ENCODE measurements around the gene NIT1. TPM values are rescaled to one million over a fixed set of nuclear protein-coding genes. Genes with fewer than 3 reads are reported as not detected.

Gene NIT1
- total RNA-seq, 2 donors from 2014 or later = 16.0 to 19.3 TPM

DNA sequence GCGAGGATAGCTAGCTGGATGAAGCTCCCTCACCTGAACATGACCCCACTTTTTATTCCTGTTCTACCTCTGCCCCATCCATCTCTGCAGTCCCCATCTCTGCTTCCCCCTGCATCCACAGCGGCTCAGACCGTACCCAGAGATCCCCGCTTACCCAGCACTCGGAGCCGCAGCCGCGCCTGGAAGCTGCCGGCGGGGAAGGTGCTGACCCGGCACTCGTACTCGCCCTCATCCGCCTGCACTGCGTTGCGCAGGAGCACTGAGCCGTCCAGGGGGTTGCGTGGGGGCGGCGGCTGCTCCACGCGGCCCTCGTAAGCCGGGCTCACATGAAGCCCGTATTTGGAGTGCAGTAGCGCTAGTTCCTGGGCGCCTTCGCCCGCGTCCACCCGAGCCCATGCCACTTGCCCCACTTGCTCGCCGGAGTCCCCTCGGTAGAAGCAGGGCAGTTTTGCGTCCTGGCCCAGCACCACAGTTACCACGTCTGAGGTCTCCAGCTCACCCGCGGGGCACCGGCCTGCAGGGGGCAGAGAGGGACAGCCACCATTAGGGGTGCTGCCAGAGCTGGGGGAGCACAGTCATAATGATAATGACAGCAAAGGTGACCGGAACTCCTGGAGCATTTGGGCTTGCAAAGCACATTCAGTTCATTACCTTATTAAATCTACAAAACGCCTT is 38.3 kb upstream of the NIT1 start:
- Mint-ChIP-seq H3K27ac (no peak overlapping the region), H3K27me3 (no peaks in the 10 kb centered on the region), H3K4me3 (no peak overlapping the region), H3K4me1 (peaks cover 13% of the 10 kb centered on the region), H3K36me3 (ENCODE audit: low read depth) (no peaks in the 10 kb centered on the region)
- ATAC-seq (no peak), DNase-seq (no peak)
- no peaks in the 10 kb centered on the region for H3K9me3 ChIP-seq (ENCODE audit: control insufficient read depth, low read length, poor library complexity, severe bottlenecking)

DNA sequence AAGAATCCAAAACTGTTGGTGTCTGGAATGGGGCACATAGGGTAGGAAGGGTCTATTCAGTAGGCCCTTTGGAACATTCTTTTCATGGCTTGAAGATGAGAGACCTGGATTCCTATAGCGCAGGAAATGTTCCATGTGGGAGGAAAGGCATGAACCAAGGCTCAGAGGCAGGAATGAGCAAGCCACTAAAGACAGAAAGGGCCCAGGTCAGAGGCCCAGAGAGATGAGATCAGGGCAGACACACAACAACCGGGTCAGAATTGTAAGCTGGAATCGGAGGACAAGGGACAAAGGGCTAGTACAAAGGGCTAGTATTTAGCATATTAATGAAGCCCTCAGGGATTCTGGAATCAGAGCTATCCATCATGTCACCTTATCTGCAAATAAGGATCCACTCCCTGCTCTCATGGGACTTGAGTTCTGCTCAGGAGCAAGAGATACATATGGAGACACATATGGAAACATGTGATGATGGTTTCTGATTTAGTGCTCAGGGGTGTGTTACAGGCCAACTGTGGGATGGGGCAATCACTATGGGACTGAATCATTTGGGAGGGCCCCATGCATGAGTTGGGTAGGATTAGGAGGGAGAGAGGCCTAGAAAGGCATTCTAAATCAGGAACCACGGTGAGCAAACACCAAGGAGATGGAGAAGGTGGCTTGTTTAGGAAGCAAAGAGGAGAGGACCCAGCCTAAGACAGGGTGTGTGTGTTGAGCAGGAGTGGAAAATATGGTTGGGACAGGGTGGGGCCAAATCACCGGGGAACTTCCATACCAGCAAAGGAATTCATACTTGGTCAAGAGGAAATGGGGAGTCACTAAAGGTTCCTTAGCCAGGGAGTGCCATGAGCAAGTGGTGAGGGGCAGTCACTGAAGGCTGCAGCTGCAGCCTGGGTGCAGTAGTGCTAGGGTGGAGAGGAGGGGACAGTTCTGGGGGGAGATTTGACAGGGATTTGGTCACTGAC is 37.2 kb upstream of the NIT1 start:
- ATAC-seq = no peak
- DNase-seq = no peak
- H3K27ac Mint-ChIP-seq = no peak overlapping the region
- H3K9me3 ChIP-seq (ENCODE audit: control insufficient read depth, low read length, poor library complexity, severe bottlenecking) = no peaks in the 10 kb centered on the region
- no peaks in the 10 kb centered on the region for H3K27me3 Mint-ChIP-seq
- no peaks in the 10 kb centered on the region for H3K36me3 Mint-ChIP-seq (ENCODE audit: low read depth)
- no peak overlapping the region for H3K4me3 Mint-ChIP-seq
- H3K4me1 Mint-ChIP-seq = peaks cover 13% of the 10 kb centered on the region

DNA sequence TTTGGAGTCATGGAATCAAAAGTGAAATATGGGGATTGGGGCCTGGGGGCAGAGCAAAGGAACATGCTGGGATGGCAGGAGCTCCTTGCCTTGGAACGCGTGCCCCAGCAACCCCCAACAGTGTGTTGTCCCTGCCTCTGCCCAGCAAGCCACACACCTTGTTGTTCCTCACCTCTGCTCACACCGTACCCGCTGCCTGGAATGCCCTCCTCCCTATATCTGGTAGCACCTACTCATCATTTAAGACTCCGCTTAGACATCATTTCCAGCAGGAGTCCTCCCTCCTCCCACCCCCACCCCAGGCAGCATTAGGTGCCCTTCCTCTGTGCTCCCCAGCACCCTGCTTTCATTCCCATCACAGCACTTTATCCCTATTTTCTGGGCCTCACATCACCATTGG is 36.4 kb upstream of the NIT1 start:
- peaks cover 15% of the 10 kb centered on the region for H3K4me1 Mint-ChIP-seq
- no peak overlapping the region for H3K27ac Mint-ChIP-seq
- no peak overlapping the region for H3K4me3 Mint-ChIP-seq
- no peak for DNase-seq
- no peaks in the 10 kb centered on the region for H3K27me3 Mint-ChIP-seq
- peaks cover 3% of the 10 kb centered on the region for H3K36me3 Mint-ChIP-seq (ENCODE audit: low read depth)
- H3K9me3 ChIP-seq (ENCODE audit: control insufficient read depth, low read length, poor library complexity, severe bottlenecking) = no peaks in the 10 kb centered on the region
- ATAC-seq = no peak

DNA sequence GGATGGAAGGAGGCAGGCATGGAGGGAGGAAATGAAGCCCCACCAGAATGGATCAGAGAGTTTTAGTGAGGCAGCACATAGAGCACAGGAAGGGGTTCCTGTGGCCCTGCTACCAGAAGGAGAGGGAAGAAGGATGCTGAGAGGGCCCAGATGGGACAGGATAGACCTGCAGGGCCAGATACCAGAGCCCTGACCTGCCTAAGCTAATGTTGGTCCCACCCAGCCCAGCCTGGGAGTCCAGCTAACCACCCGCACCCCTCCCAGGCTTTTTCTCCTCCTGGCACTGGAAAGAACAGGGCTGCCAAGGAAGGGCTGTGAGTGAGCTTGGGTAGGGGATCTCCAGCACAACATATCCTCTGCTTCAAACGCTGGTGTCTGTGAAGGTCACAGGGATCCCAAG is 35.4 kb upstream of the NIT1 start:
- H3K27ac Mint-ChIP-seq = no peak overlapping the region
- no peak overlapping the region for H3K4me3 Mint-ChIP-seq
- peaks cover 3% of the 10 kb centered on the region for H3K36me3 Mint-ChIP-seq (ENCODE audit: low read depth)
- no peak for ATAC-seq
- DNase-seq = no peak
- peaks cover 16% of the 10 kb centered on the region for H3K4me1 Mint-ChIP-seq
- H3K9me3 ChIP-seq (ENCODE audit: control insufficient read depth, low read length, poor library complexity, severe bottlenecking) = no peaks in the 10 kb centered on the region
- no peaks in the 10 kb centered on the region for H3K27me3 Mint-ChIP-seq

DNA sequence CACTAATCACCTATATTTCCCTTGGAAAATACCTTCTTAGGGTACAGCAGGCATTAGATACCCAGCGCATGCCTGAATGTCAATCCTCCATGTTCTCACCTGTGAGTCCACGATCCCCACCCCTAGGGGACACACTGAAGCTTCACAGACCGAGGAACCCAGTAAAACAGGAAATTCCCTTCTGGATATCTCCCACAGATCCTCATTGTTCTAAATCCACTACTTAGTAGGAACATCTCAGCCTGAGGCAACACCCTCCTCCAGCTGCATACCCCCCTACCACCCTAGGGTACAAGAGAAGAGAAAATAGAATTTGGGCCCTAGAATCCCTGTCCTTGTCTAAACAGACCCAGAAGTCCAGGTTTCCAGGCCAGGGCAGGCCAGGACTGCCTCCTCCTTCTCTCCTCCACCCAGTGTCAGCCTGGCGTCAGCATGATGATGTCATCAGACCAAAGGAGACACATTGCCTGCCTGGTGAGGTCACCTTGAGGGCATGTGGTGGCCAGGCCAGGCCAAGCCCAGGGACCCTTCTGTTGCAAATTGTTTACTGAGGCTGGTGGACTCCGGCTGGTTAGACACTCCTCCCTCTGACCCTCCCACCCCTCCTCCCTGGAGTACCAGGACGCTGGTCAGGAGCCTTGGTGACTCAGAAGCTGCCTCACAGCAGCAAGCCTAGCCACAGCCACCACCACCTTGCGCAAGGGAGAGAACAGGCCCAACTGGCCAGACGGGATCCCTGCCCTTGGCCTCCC is 34.7 kb upstream of the NIT1 start:
- Mint-ChIP-seq H3K4me3 (no peak overlapping the region), H3K36me3 (ENCODE audit: low read depth) (peaks cover 3% of the 10 kb centered on the region), H3K27me3 (no peaks in the 10 kb centered on the region), H3K27ac (no peak overlapping the region), H3K4me1 (peaks cover 18% of the 10 kb centered on the region)
- no peak for DNase-seq
- no peaks in the 10 kb centered on the region for H3K9me3 ChIP-seq (ENCODE audit: control insufficient read depth, low read length, poor library complexity, severe bottlenecking)
- peak; percentile 62 for ATAC-seq

DNA sequence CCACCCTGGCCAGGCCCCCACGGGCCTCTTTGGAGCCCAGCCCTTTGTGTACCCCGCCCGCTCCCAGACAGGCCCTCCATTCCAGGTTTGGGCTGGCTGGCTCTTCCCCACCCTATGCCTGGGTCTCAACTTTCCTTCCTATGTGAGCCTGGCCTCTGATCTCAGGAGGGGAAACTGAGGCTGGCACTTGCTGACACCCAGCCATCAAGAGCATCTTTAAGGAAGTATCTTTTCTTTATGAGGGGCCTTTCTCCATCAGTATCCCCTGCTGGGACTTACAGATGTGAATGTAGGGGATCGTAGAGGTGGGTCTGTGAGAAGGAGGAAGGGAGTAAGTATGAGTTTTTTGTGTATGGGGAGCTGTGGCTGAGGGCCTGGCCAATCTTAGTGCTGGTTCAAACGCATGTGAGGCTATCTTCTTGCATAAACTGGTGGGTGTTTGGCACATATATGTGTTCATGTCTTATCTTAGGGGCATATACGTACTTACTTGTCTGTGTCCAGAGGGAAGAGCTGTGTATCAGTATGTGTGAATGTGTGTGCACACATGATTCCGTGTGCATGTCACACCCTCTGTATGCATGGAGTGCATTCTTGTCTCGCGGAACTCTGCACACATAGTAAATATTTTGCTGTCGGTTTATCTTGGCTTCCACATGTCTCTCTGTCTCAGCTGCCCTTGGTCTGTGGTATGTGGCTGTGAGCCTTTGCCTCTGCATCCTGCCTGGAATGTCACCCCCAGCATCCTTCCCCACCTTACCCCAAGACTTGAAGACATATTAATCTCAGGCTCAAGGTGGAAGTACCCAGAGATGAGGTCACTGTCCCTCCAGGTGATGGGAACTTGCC is 33.9 kb upstream of the NIT1 start:
- Mint-ChIP-seq H3K27me3 (no peaks in the 10 kb centered on the region), H3K4me1 (peaks cover 18% of the 10 kb centered on the region), H3K4me3 (no peak overlapping the region), H3K27ac (no peak overlapping the region), H3K36me3 (ENCODE audit: low read depth) (peaks cover 3% of the 10 kb centered on the region)
- no peaks in the 10 kb centered on the region for H3K9me3 ChIP-seq (ENCODE audit: control insufficient read depth, low read length, poor library complexity, severe bottlenecking)
- DNase-seq (no peak), ATAC-seq (no peak)

DNA sequence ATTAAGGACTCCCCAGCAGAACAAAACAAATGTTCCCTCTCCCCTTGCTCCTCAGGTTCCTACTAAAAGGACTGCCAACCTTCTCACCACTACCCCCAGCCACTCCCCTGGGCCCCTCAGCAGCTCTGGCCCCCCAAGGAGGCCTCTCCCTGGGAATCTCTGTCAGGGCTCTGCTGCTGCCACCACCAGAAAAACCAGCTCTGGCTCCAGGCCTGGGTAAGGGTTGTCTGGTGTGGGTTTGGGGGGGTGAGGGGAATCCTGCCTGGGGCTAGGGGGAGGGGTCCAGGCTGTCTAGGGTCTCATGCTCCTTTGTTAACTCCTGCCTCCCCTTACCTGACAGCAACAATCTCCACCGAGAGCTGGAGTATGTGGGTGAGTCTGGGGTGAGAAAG is 33.3 kb upstream of the NIT1 start:
- ATAC-seq (no peak), DNase-seq (no peak)
- Mint-ChIP-seq H3K4me1 (peaks cover 18% of the 10 kb centered on the region), H3K36me3 (ENCODE audit: low read depth) (peaks cover 3% of the 10 kb centered on the region), H3K27me3 (no peaks in the 10 kb centered on the region), H3K4me3 (no peak overlapping the region), H3K27ac (no peak overlapping the region)
- H3K9me3 ChIP-seq (ENCODE audit: control insufficient read depth, low read length, poor library complexity, severe bottlenecking) = no peaks in the 10 kb centered on the region

DNA sequence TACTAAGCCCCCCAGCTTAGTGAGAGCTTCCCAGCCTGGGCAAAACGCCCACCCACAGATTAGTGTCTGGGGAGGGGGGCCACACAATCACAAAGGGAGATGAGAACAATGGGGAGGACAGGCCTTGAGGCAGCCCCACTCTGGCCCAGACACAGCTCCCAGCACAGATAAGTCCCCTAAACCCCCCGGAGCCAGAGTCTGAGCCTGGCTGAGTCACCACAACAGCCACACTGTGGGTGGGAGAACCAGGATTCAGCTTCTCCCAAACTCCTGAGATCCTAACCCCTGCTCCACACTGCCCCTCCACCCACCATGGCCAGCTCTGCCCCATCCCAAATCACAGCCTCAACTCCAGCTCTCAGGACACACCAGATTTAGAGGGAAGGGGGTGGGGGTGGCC is 32.7 kb upstream of the NIT1 start:
- Mint-ChIP-seq H3K4me3 (no peak overlapping the region), H3K36me3 (ENCODE audit: low read depth) (peaks cover 3% of the 10 kb centered on the region), H3K27ac (no peak overlapping the region), H3K4me1 (peaks cover 16% of the 10 kb centered on the region), H3K27me3 (no peaks in the 10 kb centered on the region)
- ATAC-seq (no peak), DNase-seq (no peak)
- H3K9me3 ChIP-seq (ENCODE audit: control insufficient read depth, low read length, poor library complexity, severe bottlenecking) = no peaks in the 10 kb centered on the region

DNA sequence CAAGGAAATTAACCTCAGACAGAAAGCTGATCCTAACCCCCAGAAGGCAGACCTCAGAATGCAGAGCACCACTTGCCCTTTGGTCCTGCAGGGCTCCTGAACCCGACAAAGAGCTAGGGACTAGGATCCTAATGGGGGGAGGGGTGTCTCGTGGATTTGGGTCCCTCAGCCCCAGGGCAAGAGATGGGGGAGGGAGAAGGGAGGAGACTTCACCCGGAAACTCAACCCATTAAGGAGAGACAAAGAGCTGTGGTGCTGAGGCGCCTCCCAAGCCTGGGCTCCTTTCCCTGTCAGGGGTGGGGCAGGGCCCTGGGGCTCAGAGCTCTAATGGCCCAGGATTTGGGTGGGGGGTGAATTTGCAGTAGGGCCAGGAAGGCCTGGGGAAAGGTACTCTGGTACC is 31.4 kb upstream of the NIT1 start:
- no peak for DNase-seq
- H3K27ac Mint-ChIP-seq = peak overlapping the region; percentile 69
- peaks cover 14% of the 10 kb centered on the region for H3K4me1 Mint-ChIP-seq
- H3K27me3 Mint-ChIP-seq = no peaks in the 10 kb centered on the region
- no peaks in the 10 kb centered on the region for H3K9me3 ChIP-seq (ENCODE audit: control insufficient read depth, low read length, poor library complexity, severe bottlenecking)
- H3K4me3 Mint-ChIP-seq = no peak overlapping the region
- peaks cover 3% of the 10 kb centered on the region for H3K36me3 Mint-ChIP-seq (ENCODE audit: low read depth)
- ATAC-seq = no peak

DNA sequence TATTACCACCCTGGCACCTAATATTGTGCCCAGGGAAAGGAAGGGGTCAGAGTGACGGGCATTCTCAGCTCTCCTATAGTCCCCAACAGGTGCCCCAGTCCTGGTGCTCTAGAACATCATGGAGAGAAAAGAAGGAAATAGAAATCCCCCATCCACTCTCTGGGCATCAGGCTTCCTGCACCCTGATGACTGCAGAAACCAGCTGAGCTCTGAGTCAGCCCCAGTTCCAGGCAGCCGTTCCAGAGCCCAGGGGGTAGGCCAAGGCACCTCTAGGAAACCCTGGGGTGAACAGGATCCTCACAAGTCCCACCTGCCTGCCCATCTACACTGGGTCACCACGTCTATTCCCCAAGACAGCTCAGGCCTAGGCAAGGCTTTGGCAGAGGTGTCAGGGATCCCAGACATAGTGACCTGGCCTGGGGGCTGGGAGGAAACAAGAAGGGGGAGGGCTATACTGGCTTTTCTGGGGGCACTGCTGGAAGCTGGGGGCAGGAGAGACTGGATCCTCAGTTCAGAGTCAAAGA is 29.3 kb upstream of the NIT1 start:
- Mint-ChIP-seq H3K36me3 (ENCODE audit: low read depth) (peaks cover 3% of the 10 kb centered on the region), H3K27me3 (no peaks in the 10 kb centered on the region), H3K27ac (peak overlapping the region; percentile 39), H3K4me1 (peaks cover 11% of the 10 kb centered on the region), H3K4me3 (no peak overlapping the region)
- no peaks in the 10 kb centered on the region for H3K9me3 ChIP-seq (ENCODE audit: control insufficient read depth, low read length, poor library complexity, severe bottlenecking)
- ATAC-seq (no peak), DNase-seq (no peak)

DNA sequence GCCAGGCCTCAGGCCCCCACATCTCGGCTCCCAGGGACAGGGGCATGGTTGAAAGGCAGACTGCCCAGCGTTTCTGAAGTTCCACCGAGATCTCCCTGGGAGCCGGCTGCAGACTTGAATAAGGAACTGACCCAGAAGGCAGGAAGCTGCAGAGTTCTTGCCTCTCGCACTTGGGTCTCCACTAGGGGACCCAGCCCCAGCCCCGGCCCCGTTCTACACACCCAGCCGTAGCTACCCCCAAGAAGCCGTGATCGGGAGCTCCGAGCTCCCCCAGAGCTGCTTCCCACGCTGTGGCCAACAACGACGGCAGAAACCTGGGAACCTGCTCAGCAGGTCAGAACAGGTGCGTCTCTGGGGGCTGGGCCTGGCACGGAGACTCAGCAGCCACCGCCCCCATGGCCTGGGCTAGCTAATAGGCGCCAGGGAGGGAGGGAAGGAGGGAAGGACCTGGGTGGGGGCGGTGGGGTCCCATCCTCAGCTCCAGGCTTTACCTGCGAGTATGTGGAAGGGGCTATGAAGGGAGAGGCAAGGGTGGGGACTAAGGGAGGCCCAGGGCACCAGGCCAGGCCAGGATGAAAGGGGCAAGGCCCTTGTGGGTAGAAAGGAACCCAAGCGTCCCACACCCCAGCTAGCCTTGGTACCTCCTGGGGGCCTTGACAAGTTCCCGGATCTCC is 28.5 kb upstream of the NIT1 start, which contains the start of gene NECTIN4:
TSS of gene NECTIN4 (minus strand) at position 308 of the 674 bp plus-strand sequence. CDS start at position 46, 262 bp downstream.
- Mint-ChIP-seq H3K27ac (peak within 1 kb of the TSS; percentile 39), H3K27me3 (no peaks in the 10 kb centered on the region), H3K36me3 (ENCODE audit: low read depth) (peaks cover 3% of the 10 kb centered on the region), H3K4me3 (no peak within 1 kb of the TSS), H3K4me1 (peaks cover 9% of the 10 kb centered on the region)
- DNase-seq = no peak
- no peaks in the 10 kb centered on the region for H3K9me3 ChIP-seq (ENCODE audit: control insufficient read depth, low read length, poor library complexity, severe bottlenecking)
- no peak for ATAC-seq

DNA sequence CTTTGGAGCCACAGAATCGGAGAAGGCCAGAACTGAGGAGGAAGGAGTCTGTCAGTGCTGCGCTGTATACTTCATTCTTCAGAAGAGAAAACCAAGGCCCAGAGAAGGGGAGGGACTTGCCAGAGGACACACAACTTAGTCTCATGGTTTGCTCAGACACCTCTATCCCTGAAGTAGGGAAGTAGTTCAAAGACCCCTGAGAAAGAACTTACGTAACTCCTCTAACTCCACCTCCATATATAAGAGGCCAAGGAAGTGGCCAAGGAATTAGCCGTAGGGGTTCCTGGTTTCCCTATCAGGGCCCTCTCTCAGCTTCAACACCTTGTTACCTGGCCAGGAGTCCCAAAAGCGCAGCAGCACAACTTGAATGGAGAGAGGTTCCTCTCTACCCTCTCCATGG is 28.0 kb upstream of the NIT1 start:
- no peaks in the 10 kb centered on the region for H3K9me3 ChIP-seq (ENCODE audit: control insufficient read depth, low read length, poor library complexity, severe bottlenecking)
- no peak overlapping the region for H3K4me3 Mint-ChIP-seq
- no peak overlapping the region for H3K27ac Mint-ChIP-seq
- H3K4me1 Mint-ChIP-seq = peaks cover 9% of the 10 kb centered on the region
- peaks cover 3% of the 10 kb centered on the region for H3K36me3 Mint-ChIP-seq (ENCODE audit: low read depth)
- ATAC-seq (no peak), DNase-seq (no peak)
- H3K27me3 Mint-ChIP-seq = no peaks in the 10 kb centered on the region

All from T-helper 17 cell (primary cell).